ENCODE results near the gene PHF24. TPM values are rescaled to one million over a fixed set of nuclear protein-coding genes. Genes with fewer than 3 reads are reported as not detected.
"Not testable (repeated sequence)": the region's sequence is repeated elsewhere in the genome, so short reads cannot be mapped to it uniquely, and the experiment has no call there.

Gene PHF24
- total RNA-seq, 2 experiments from 2014 or later = not detected

GRCh38 chr9:35001803-35002502, 43.9 kb downstream of the PHF24 start:
- no peak overlapping the region for H3K27ac ChIP-seq (ENCODE audit: low read depth in 1 of 2, low read length in 2 of 2)
- no peaks in the 10 kb centered on the region for H3K27me3 ChIP-seq (ENCODE audit: control insufficient read depth in 1 of 2, insufficient read depth in 2 of 2, low read length in 2 of 2)
- Mint-ChIP-seq H3K27me3 (no peaks in the 10 kb centered on the region), H3K36me3 (ENCODE audit: low read depth) (no peaks in the 10 kb centered on the region), H3K27ac (no peak overlapping the region), H3K4me3 (no peak overlapping the region), H3K4me1 (ENCODE audit: low read depth) (no peaks in the 10 kb centered on the region), H3K9me3 (no peaks in the 10 kb centered on the region)
- POLR2A ChIA-PET = no interaction called here
- H3K4me1 ChIP-seq (ENCODE audit: insufficient read depth, low read length) = no peaks in the 10 kb centered on the region
- DNase-seq (no peak), ATAC-seq (ENCODE audit: poor library complexity) (no peak)
- H3K9me3 ChIP-seq (ENCODE audit: control insufficient read depth in 1 of 2, insufficient read depth in 1 of 2, low read length in 2 of 2) = no peaks in the 10 kb centered on the region
- intact Hi-C loops (cut with DNase I, micrococcal nuclease) = no loop called here
- H3K36me3 ChIP-seq (ENCODE audit: insufficient read depth, low read length) = no peaks in the 10 kb centered on the region
- TF ChIP-seq CTCF (IDR thresholded peaks at IDR 0.05) = no peak
- CTCF ChIA-PET = interaction anchor here (1.4 to 1.6 kb wide), 2 partner anchors 17 to 19 kb away, joined by 3 to 4 read pairs; no protein-coding TSS in a partner anchor
- H3K4me3 ChIP-seq (ENCODE audit: low read length) = no peak overlapping the region

- H3K27ac Mint-ChIP-seq = no peak overlapping the region
- no peak overlapping the region for H3K4me3 Mint-ChIP-seq
- H3K9me3 Mint-ChIP-seq = no peaks in the 10 kb centered on the region
- TF ChIP-seq CTCF (IDR thresholded peaks at IDR 0.05) = no peak
- POLR2A ChIA-PET = no interaction called here
- no peak for ATAC-seq (ENCODE audit: poor library complexity)
- no peaks in the 10 kb centered on the region for H3K36me3 ChIP-seq (ENCODE audit: insufficient read depth, low read length)
- H3K4me3 ChIP-seq (ENCODE audit: low read length) = no peak overlapping the region
- no peaks in the 10 kb centered on the region for H3K27me3 ChIP-seq (ENCODE audit: control insufficient read depth in 1 of 2, insufficient read depth in 2 of 2, low read length in 2 of 2)
- intact Hi-C loops (cut with DNase I, micrococcal nuclease) = no loop called here
- no peaks in the 10 kb centered on the region for H3K4me1 Mint-ChIP-seq (ENCODE audit: low read depth)
- CTCF ChIA-PET = no interaction called here
- H3K27ac ChIP-seq (ENCODE audit: low read depth in 1 of 2, low read length in 2 of 2) = no peak overlapping the region
- no peaks in the 10 kb centered on the region for H3K9me3 ChIP-seq (ENCODE audit: control insufficient read depth in 1 of 2, insufficient read depth in 1 of 2, low read length in 2 of 2)
- no peak for DNase-seq
- H3K4me1 ChIP-seq (ENCODE audit: insufficient read depth, low read length) = no peaks in the 10 kb centered on the region
- no peaks in the 10 kb centered on the region for H3K36me3 Mint-ChIP-seq (ENCODE audit: low read depth)
- H3K27me3 Mint-ChIP-seq = no peaks in the 10 kb centered on the region
Measured at GRCh38 chr9:35002623-35003022, 44.5 kb downstream of the PHF24 start.

DNA sequence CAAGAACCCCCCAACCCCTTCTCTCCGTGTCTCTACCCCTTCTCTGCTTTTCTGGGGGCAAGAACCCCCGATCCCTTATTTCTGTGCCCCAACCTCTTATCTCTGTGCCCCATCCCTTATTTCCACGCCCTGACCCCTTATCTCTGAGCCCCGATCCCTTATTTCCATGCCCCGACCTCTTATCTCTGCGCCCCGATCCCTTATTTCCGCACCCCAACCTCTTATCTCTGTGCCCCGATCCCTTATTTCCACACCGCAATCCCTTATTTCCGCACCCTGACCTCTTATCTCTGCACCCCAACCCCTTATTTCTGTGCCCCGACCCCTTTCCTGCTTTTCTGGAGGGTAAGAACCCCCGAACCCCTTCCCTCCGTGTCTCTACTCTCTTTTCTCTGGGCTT, 46.2 kb downstream of the PHF24 start:
- H3K36me3 ChIP-seq (ENCODE audit: insufficient read depth, low read length); DNase-seq; H3K27me3 ChIP-seq (ENCODE audit: control insufficient read depth in 1 of 2, insufficient read depth in 2 of 2, low read length in 2 of 2); POLR2A ChIA-PET; H3K9me3 ChIP-seq (ENCODE audit: control insufficient read depth in 1 of 2, insufficient read depth in 1 of 2, low read length in 2 of 2); H3K27me3 Mint-ChIP-seq; H3K27ac ChIP-seq (ENCODE audit: low read depth in 1 of 2, low read length in 2 of 2); H3K36me3 Mint-ChIP-seq (ENCODE audit: low read depth); H3K4me3 ChIP-seq (ENCODE audit: low read length); H3K4me1 ChIP-seq (ENCODE audit: insufficient read depth, low read length); intact Hi-C loops (cut with DNase I, micrococcal nuclease); H3K27ac Mint-ChIP-seq; H3K9me3 Mint-ChIP-seq; CTCF ChIA-PET; H3K4me3 Mint-ChIP-seq; H3K4me1 Mint-ChIP-seq (ENCODE audit: low read depth); ATAC-seq (ENCODE audit: poor library complexity): not testable (repeated sequence)

All from CD4-positive, alpha-beta T cell (primary cell).